ENCODE data around the gene KANSL1L.

GRCh38 chr2:209976698-209977385 lies 194.4 kb downstream of the KANSL1L start:
- TF ChIP-seq EZH2phosphoT487 (IDR thresholded peaks at IDR 0.05; ENCODE audit: borderline replicate concordance, low read depth) (no peak), CTCF (IDR thresholded peaks at IDR 0.05) (no peak), IRF3 (IDR thresholded peaks at IDR 0.05; ENCODE audit: low read depth, low read length) (no peak), PBX3 (IDR thresholded peaks at IDR 0.05) (no peak), FOSL2 (IDR thresholded peaks at IDR 0.05; ENCODE audit: borderline replicate concordance, low read depth) (no peak)
